Mesodermal cell (in vitro differentiated cells): ENCODE measurements around the gene LMO7.
"Not testable (repeated sequence)": the region's sequence is repeated elsewhere in the genome, so short reads cannot be mapped to it uniquely, and the experiment has no call there.

Experiments
- H3K27ac ChIP-seq: 2 replicates; pipeline ENCODE4 v1.7.0; 2013; ENCODE audit warnings: mild to moderate bottlenecking, low read depth, low read length, moderate library complexity; ENCODE audit not compliant: severe bottlenecking
- H3K36me3 ChIP-seq: 2 replicates; pipeline ENCODE4 v1.7.1; 2013; ENCODE audit warnings: mild to moderate bottlenecking, low read length, moderate library complexity; ENCODE audit not compliant: control insufficient read depth, insufficient read depth
- H3K4me1 ChIP-seq: one replicate; pipeline ENCODE4 v1.7.1; 2013; ENCODE audit warnings: mild to moderate bottlenecking, low read length; ENCODE audit not compliant: insufficient read depth, control insufficient read depth, poor library complexity, severe bottlenecking
- H3K4me3 ChIP-seq: 2 replicates; pipeline ENCODE4 v1.7.0; 2013; ENCODE audit warnings: low read length, control low read depth, mild to moderate bottlenecking; ENCODE audit not compliant: insufficient read depth, poor library complexity, severe bottlenecking; ENCODE audit errors: extremely low read depth
- H3K9me3 ChIP-seq: 2 replicates; pipeline ENCODE4 v1.7.1; 2013; ENCODE audit warnings: mild to moderate bottlenecking, low read length, moderate library complexity; ENCODE audit not compliant: control insufficient read depth
- WGBS, 2 experiments: methylation state at CpG; one replicate each; pipeline ENCODE4 v1.1.5; 2013; ENCODE audit warnings: missing lambda C conversion rate in 2 of 2; ENCODE audit not compliant: insufficient coverage in 2 of 2; 5-methylcytosine and 5-hydroxymethylcytosine counted together

Gene LMO7

DNA sequence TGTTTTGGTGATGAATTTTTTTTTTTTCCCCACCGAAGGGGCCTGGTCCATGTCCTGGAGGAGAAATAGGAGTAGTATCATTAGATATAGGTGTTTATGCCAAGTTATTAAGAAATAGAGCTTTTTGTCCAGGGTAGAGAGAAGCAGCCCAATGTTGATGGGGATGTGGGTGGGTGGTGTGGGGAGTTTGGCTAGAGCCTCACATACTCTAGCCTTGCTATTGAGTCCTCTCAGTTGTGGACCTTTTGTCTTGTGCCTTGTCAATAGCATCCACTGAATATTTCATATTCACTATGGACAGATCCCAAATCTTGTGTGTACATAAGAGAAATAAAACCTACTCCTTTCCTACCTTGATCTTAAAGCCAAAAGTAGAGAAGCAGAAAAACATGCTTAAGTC lies 134.0 kb downstream of the LMO7 start:
- Histone ChIP-seq H3K36me3 (no peaks in the 10 kb centered on the region), H3K27ac (no peak overlapping the region), H3K4me3 (no peak overlapping the region), H3K9me3 (no peaks in the 10 kb centered on the region), H3K4me1 (peaks cover 6% of the 10 kb centered on the region)
- WGBS, 2 experiments: no CpG with 5 or more reads among the region's 1 CpG

- H3K36me3 ChIP-seq: no peaks in the 10 kb centered on the region
- no peaks in the 10 kb centered on the region for H3K9me3 ChIP-seq
- peaks cover 6% of the 10 kb centered on the region for H3K4me1 ChIP-seq
- no CpG with 5 or more reads among the region's 3 CpGs for WGBS, 2 experiments
- H3K4me3 ChIP-seq: no peak overlapping the region
- H3K27ac ChIP-seq: no peak overlapping the region
Observed at GRCh38 chr13:75770592-75771011, 134.5 kb downstream of the LMO7 start.

DNA sequence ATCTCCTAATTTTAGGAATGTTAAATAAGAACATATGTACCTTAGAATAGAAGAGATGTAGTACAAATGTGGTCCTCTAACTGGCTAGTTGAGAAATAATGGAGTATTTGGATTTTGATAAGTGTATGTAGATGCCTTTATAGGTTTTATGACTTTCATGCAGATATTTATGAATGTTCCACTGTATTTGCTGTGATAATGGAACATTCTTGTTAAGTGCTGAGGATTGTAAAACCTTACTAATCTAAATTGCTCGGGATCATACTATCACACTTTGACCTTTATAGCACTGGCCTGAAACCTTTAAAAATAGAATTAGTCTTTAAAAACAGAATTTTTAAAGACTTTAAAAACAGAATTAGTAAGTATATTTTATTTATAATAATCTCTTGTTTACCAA lies 135.1 kb downstream of the LMO7 start:
- peaks cover 6% of the 10 kb centered on the region for H3K4me1 ChIP-seq
- H3K9me3 ChIP-seq: no peaks in the 10 kb centered on the region
- no peaks in the 10 kb centered on the region for H3K36me3 ChIP-seq
- no peak overlapping the region for H3K4me3 ChIP-seq
- no CpG with 5 or more reads among the region's 1 CpG for WGBS, 2 experiments
- no peak overlapping the region for H3K27ac ChIP-seq

DNA sequence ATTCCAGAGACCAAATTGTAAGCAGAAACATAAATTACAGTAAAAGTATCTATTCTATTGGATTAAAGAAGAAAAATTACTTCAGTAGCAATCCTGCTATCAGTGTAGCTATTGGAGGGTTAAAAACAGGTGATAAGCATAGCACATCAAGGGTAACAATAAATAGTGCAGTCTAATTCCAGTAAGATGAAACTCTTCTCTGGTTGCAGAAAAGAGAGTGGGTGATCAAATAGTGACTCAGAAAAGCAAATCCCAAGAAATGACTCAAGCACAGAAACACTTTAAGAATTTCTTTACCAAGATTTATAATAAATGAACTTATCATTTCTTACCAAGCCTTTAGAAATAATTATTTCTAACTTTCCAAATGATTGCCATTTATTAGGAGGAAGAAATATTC lies 135.7 kb downstream of the LMO7 start:
- Histone ChIP-seq H3K4me3 (no peak overlapping the region), H3K4me1 (peaks cover 6% of the 10 kb centered on the region), H3K27ac (no peak overlapping the region), H3K36me3 (no peaks in the 10 kb centered on the region), H3K9me3 (no peaks in the 10 kb centered on the region)

GRCh38 chr13:75774176-75774575 lies 138.0 kb downstream of the LMO7 start:
- Histone ChIP-seq H3K36me3 (peaks cover 3% of the 10 kb centered on the region), H3K27ac (no peak overlapping the region), H3K4me3 (no peak overlapping the region), H3K9me3 (no peaks in the 10 kb centered on the region), H3K4me1 (peaks cover 6% of the 10 kb centered on the region)
- WGBS, 2 experiments: no CpG with 5 or more reads among the region's 1 CpG

- no CpG with 5 or more reads among the region's 3 CpGs for WGBS, 2 experiments
- Histone ChIP-seq H3K4me3 (no peak overlapping the region), H3K36me3 (peaks cover 3% of the 10 kb centered on the region), H3K4me1 (no peaks in the 10 kb centered on the region), H3K9me3 (peaks cover 3% of the 10 kb centered on the region), H3K27ac (no peak overlapping the region)
Observed at GRCh38 chr13:75776550-75776949, 140.4 kb downstream of the LMO7 start.

DNA sequence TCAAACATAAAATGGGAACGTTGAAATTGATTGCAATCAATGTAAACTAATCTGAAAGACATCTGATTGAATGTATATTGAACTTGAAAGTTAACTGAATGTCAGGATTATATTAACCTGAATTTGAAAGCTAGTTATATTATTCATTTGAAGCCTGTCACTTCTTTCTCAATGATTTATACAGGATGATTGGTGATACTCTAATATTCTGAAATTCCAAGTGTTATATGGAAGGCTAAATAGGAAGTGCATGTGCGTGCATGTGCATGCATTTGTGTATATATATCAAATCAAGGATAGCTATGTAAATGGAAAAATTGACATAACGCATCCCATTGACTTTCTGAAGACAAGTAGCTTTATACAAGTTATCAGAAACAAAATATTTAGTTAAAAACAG lies 143.3 kb downstream of the LMO7 start:
- no peak overlapping the region for H3K27ac ChIP-seq
- no peaks in the 10 kb centered on the region for H3K4me1 ChIP-seq
- WGBS, 2 experiments: 100% methylated on average over 2 of the region's 3 CpGs; no CpG with 5 or more reads in 1 of the 2 experiments
- H3K9me3 ChIP-seq: peaks cover 3% of the 10 kb centered on the region
- H3K4me3 ChIP-seq: no peak overlapping the region
- H3K36me3 ChIP-seq: peaks cover 3% of the 10 kb centered on the region

DNA sequence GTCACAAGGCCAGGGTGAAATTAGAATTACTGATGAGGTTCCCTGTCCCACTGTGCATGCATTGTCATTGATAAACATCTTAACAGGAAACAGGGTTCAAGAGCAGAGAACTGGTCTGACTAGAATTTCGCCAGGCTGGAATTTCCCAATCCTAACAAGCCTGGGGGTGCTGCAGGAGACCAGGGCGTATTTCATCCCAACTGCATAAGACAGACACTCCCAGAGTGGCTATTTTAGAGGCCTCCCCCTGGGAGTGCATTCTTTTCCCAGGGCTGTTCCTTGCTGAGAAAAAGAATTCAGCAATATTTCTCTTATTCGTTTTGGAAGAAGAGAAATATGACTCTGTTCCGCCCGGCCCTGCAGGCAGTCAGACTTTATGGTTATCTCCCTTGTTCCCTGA lies 144.0 kb downstream of the LMO7 start:
- WGBS, 2 experiments: 93 to 100% methylated on average over 3 to 5 of the region's 5 CpGs
- not testable (repeated sequence) for H3K36me3 ChIP-seq, H3K4me3 ChIP-seq, H3K27ac ChIP-seq, H3K9me3 ChIP-seq, H3K4me1 ChIP-seq

- H3K27ac ChIP-seq: no peak overlapping the region
- 0% methylated on average over 1 of the region's 1 CpG; no CpG with 5 or more reads in 1 of the 2 experiments for WGBS, 2 experiments
- peaks cover 3% of the 10 kb centered on the region for H3K36me3 ChIP-seq
- no peaks in the 10 kb centered on the region for H3K4me1 ChIP-seq
- no peak overlapping the region for H3K4me3 ChIP-seq
- peaks cover 3% of the 10 kb centered on the region for H3K9me3 ChIP-seq
Observed at GRCh38 chr13:75782985-75783384, 146.9 kb downstream of the LMO7 start.

GRCh38 chr13:75784003-75784402 lies 147.9 kb downstream of the LMO7 start:
- WGBS, 2 experiments: 87 to 100% methylated on average over 1 to 2 of the region's 3 CpGs
- Histone ChIP-seq H3K9me3 (peaks cover 3% of the 10 kb centered on the region), H3K36me3 (peaks cover under 1% of the 10 kb centered on the region), H3K4me1 (no peaks in the 10 kb centered on the region), H3K4me3 (no peak overlapping the region), H3K27ac (no peak overlapping the region)

GRCh38 chr13:75785130-75785529 lies 149.0 kb downstream of the LMO7 start:
- no peaks in the 10 kb centered on the region for H3K4me1 ChIP-seq
- no peaks in the 10 kb centered on the region for H3K36me3 ChIP-seq
- H3K4me3 ChIP-seq: no peak overlapping the region
- no peaks in the 10 kb centered on the region for H3K9me3 ChIP-seq
- H3K27ac ChIP-seq: no peak overlapping the region
